ENCODE measurements around the gene RILPL2. TPM values are rescaled to one million over a fixed set of nuclear protein-coding genes. Genes with fewer than 3 reads are reported as not detected.

RILPL2 gene
- total and polyA plus RNA-seq, 2 experiments from 2014 or later = 1.4 to 2.0 TPM

DNA sequence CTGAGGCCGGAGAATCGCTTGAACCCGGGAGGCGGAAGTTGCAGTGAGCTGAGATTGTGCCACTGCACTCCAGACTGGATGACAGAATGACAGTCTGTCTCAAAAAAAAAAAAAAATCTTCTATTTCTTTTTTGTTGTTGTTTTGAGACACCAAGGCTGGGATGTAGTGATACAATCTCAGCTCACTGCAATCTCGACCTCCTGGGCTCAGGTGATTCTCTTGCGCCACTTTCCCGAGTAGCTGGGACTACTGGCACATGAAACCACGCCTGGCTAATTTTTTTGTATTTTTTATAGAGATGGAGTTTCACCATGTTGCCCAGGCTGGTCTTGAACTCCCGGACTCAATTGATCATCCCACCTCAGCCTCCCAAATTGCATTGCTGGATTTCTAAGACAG, 14.2 kb upstream of the RILPL2 start (continued):
- TF ChIP-seq STAT1 (IDR thresholded peaks at IDR 0.05; ENCODE audit: unreplicated experiment) (no peak), CREB1 (CRISPR knock-in tag; IDR thresholded peaks at IDR 0.05; ENCODE audit: low read depth) (no peak)

DNA sequence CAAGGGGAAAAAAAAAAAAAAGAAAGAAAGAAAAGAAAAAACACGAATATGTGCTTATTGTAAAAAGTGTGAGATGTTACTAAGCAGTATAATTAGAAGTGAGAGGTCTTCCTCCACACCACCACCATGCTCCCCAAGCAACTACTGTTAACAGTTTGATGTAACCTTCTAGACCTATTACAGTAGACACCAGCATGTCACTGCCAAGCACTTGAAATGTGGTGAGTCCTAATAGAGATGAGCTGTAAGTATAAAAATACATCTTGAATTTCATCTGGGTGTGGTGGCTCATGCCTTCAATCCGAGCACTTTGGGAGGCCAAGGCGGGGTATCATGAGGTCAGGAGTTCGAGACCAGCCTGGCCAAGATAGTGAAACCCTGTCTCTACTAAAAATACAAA, 13.4 kb upstream of the RILPL2 start:
- Mint-ChIP-seq H3K9me3 (no peaks in the 10 kb centered on the region), H3K4me3 (no peak overlapping the region), H3K36me3 (ENCODE audit: low read depth) (no peaks in the 10 kb centered on the region), H3K27me3 (ENCODE audit: insufficient read depth, low read depth, poor library complexity) (peaks cover 11% of the 10 kb centered on the region), H3K4me1 (peaks cover 8% of the 10 kb centered on the region; the same call in 2 of the 3 replicates), H3K27ac (no peak overlapping the region)
- no peaks in the 10 kb centered on the region for H3K27me3 ChIP-seq (ENCODE audit: insufficient read depth)
- no peak overlapping the region for H3K4me3 ChIP-seq
- no peak for ATAC-seq
- 0 out of 2 replicates have a peak, but pooled peaks cover 3% of the 10 kb centered on the region for H3F3A ChIP-seq (replicated peaks; ENCODE audit: low read depth)
- H4K20me1 ChIP-seq (replicated peaks; ENCODE audit: insufficient read depth) = no peaks in the 10 kb centered on the region
- H3K36me3 ChIP-seq (ENCODE audit: insufficient read depth) = no peaks in the 10 kb centered on the region
- no peaks in the 10 kb centered on the region for H3K9me2 ChIP-seq (ENCODE audit: insufficient read depth)
- H3K27ac ChIP-seq (ENCODE audit: low read depth) = no peak overlapping the region
- H3K79me2 ChIP-seq (replicated peaks; ENCODE audit: insufficient read depth) = no peaks in the 10 kb centered on the region
- no peak for DNase-seq (ENCODE audit: low spot score)
- TF ChIP-seq EZH2phosphoT487 (IDR thresholded peaks at IDR 0.05; ENCODE audit: unreplicated experiment) (no peak), STAT1 (IDR thresholded peaks at IDR 0.05; ENCODE audit: unreplicated experiment) (no peak), ZNF331 (CRISPR knock-in tag; IDR thresholded peaks at IDR 0.05; ENCODE audit: low read depth) (no peak), NANOG (IDR thresholded peaks at IDR 0.05; ENCODE audit: borderline replicate concordance) (no peak), JUNB (IDR thresholded peaks at IDR 0.05; ENCODE audit: unreplicated experiment) (no peak), ZNF114 (CRISPR knock-in tag; IDR thresholded peaks at IDR 0.05) (no peak), CREB1 (CRISPR knock-in tag; IDR thresholded peaks at IDR 0.05; ENCODE audit: low read depth) (no peak), POLR2AphosphoS5 (IDR thresholded peaks at IDR 0.05; ENCODE audit: low read depth) (no peak), EZH2 (IDR thresholded peaks at IDR 0.05; ENCODE audit: low read depth, unreplicated experiment) (no peak)
- TF ChIP-seq, protein P1, sequence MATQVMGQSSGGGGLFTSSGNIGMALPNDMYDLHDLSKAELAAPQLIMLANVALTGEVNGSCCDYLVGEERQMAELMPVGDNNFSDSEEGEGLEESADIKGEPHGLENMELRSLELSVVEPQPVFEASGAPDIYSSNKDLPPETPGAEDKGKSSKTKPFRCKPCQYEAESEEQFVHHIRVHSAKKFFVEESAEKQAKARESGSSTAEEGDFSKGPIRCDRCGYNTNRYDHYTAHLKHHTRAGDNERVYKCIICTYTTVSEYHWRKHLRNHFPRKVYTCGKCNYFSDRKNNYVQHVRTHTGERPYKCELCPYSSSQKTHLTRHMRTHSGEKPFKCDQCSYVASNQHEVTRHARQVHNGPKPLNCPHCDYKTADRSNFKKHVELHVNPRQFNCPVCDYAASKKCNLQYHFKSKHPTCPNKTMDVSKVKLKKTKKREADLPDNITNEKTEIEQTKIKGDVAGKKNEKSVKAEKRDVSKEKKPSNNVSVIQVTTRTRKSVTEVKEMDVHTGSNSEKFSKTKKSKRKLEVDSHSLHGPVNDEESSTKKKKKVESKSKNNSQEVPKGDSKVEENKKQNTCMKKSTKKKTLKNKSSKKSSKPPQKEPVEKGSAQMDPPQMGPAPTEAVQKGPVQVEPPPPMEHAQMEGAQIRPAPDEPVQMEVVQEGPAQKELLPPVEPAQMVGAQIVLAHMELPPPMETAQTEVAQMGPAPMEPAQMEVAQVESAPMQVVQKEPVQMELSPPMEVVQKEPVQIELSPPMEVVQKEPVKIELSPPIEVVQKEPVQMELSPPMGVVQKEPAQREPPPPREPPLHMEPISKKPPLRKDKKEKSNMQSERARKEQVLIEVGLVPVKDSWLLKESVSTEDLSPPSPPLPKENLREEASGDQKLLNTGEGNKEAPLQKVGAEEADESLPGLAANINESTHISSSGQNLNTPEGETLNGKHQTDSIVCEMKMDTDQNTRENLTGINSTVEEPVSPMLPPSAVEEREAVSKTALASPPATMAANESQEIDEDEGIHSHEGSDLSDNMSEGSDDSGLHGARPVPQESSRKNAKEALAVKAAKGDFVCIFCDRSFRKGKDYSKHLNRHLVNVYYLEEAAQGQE (IDR thresholded peaks at IDR 0.05; ENCODE audit: unreplicated experiment) = no peak
- TF ChIP-seq, protein P2, sequence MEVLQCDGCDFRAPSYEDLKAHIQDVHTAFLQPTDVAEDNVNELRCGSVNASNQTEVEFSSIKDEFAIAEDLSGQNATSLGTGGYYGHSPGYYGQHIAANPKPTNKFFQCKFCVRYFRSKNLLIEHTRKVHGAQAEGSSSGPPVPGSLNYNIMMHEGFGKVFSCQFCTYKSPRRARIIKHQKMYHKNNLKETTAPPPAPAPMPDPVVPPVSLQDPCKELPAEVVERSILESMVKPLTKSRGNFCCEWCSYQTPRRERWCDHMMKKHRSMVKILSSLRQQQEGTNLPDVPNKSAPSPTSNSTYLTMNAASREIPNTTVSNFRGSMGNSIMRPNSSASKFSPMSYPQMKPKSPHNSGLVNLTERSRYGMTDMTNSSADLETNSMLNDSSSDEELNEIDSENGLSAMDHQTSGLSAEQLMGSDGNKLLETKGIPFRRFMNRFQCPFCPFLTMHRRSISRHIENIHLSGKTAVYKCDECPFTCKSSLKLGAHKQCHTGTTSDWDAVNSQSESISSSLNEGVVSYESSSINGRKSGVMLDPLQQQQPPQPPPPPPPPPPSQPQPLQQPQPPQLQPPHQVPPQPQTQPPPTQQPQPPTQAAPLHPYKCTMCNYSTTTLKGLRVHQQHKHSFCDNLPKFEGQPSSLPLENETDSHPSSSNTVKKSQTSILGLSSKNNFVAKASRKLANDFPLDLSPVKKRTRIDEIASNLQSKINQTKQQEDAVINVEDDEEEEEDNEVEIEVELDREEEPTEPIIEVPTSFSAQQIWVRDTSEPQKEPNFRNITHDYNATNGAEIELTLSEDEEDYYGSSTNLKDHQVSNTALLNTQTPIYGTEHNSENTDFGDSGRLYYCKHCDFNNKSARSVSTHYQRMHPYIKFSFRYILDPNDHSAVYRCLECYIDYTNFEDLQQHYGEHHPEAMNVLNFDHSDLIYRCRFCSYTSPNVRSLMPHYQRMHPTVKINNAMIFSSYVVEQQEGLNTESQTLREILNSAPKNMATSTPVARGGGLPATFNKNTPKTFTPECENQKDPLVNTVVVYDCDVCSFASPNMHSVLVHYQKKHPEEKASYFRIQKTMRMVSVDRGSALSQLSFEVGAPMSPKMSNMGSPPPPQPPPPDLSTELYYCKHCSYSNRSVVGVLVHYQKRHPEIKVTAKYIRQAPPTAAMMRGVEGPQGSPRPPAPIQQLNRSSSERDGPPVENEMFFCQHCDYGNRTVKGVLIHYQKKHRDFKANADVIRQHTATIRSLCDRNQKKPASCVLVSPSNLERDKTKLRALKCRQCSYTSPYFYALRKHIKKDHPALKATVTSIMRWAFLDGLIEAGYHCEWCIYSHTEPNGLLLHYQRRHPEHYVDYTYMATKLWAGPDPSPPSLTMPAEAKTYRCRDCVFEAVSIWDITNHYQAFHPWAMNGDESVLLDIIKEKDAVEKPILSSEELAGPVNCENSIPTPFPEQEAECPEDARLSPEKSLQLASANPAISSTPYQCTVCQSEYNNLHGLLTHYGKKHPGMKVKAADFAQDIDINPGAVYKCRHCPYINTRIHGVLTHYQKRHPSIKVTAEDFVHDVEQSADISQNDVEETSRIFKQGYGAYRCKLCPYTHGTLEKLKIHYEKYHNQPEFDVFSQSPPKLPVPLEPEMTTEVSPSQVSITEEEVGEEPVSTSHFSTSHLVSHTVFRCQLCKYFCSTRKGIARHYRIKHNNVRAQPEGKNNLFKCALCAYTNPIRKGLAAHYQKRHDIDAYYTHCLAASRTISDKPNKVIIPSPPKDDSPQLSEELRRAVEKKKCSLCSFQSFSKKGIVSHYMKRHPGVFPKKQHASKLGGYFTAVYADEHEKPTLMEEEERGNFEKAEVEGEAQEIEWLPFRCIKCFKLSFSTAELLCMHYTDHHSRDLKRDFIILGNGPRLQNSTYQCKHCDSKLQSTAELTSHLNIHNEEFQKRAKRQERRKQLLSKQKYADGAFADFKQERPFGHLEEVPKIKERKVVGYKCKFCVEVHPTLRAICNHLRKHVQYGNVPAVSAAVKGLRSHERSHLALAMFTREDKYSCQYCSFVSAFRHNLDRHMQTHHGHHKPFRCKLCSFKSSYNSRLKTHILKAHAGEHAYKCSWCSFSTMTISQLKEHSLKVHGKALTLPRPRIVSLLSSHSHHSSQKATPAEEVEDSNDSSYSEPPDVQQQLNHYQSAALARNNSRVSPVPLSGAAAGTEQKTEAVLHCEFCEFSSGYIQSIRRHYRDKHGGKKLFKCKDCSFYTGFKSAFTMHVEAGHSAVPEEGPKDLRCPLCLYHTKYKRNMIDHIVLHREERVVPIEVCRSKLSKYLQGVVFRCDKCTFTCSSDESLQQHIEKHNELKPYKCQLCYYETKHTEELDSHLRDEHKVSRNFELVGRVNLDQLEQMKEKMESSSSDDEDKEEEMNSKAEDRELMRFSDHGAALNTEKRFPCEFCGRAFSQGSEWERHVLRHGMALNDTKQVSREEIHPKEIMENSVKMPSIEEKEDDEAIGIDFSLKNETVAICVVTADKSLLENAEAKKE (CRISPR knock-in tag; IDR thresholded peaks at IDR 0.05) = no peak
- TF ChIP-seq, protein P3, sequence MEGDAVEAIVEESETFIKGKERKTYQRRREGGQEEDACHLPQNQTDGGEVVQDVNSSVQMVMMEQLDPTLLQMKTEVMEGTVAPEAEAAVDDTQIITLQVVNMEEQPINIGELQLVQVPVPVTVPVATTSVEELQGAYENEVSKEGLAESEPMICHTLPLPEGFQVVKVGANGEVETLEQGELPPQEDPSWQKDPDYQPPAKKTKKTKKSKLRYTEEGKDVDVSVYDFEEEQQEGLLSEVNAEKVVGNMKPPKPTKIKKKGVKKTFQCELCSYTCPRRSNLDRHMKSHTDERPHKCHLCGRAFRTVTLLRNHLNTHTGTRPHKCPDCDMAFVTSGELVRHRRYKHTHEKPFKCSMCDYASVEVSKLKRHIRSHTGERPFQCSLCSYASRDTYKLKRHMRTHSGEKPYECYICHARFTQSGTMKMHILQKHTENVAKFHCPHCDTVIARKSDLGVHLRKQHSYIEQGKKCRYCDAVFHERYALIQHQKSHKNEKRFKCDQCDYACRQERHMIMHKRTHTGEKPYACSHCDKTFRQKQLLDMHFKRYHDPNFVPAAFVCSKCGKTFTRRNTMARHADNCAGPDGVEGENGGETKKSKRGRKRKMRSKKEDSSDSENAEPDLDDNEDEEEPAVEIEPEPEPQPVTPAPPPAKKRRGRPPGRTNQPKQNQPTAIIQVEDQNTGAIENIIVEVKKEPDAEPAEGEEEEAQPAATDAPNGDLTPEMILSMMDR (conservative IDR thresholded peaks at IDR 0.05; ENCODE audit: low read depth in 2 of 2) = no peak
- TF ChIP-seq, protein P4, sequence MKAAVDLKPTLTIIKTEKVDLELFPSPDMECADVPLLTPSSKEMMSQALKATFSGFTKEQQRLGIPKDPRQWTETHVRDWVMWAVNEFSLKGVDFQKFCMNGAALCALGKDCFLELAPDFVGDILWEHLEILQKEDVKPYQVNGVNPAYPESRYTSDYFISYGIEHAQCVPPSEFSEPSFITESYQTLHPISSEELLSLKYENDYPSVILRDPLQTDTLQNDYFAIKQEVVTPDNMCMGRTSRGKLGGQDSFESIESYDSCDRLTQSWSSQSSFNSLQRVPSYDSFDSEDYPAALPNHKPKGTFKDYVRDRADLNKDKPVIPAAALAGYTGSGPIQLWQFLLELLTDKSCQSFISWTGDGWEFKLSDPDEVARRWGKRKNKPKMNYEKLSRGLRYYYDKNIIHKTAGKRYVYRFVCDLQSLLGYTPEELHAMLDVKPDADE (IDR thresholded peaks at IDR 0.05) = no peak
- H3K4me1 ChIP-seq (ENCODE audit: insufficient read depth) = peaks cover 11% of the 10 kb centered on the region
- no peak overlapping the region for H2AFZ ChIP-seq
- no peak overlapping the region for H3K4me2 ChIP-seq

Data from GM23338 (cell line).